PFSK-1 (cell line): ENCODE results near the gene DLEU7.

Source experiments
- FOXP2 ChIP-seq: optimal IDR thresholded peaks from 2 replicates; pipeline ENCODE3; 2011; ENCODE audit warnings: borderline replicate concordance, control low read depth, inconsistent platforms; ENCODE audit not compliant: insufficient read depth; ENCODE audit errors: extremely low read length, extremely low read depth
- POLR2AphosphoS5 ChIP-seq: IDR thresholded peaks from 2 replicates; pipeline ENCODE4 v1.6.1; 2012; ENCODE audit warnings: low read depth, mild to moderate bottlenecking, control low read depth, low read length, moderate library complexity
- SIN3A ChIP-seq: IDR thresholded peaks from 2 replicates; pipeline ENCODE4 v1.6.1; 2012; ENCODE audit warnings: mild to moderate bottlenecking, low read length, moderate library complexity, borderline replicate concordance; ENCODE audit not compliant: insufficient read depth
- TAF1 ChIP-seq: IDR thresholded peaks from 2 replicates; pipeline ENCODE4 v1.6.1; 2012; ENCODE audit warnings: low read length, control low read depth, borderline replicate concordance; ENCODE audit not compliant: insufficient read depth
- TF ChIP-seq, protein P1 (sequence below), 2 experiments: IDR thresholded peaks; 2 replicates each; pipeline versions ENCODE4 v1.6.1 to v1.8.0; 2011 to 2012; ENCODE audit warnings: low read depth in 2 of 2, low read length in 2 of 2, control low read depth in 1 of 2, inconsistent platforms in 1 of 2, mild to moderate bottlenecking in 1 of 2, moderate library complexity in 1 of 2; ENCODE audit not compliant: insufficient read depth in 1 of 2

DLEU7 gene

DNA sequence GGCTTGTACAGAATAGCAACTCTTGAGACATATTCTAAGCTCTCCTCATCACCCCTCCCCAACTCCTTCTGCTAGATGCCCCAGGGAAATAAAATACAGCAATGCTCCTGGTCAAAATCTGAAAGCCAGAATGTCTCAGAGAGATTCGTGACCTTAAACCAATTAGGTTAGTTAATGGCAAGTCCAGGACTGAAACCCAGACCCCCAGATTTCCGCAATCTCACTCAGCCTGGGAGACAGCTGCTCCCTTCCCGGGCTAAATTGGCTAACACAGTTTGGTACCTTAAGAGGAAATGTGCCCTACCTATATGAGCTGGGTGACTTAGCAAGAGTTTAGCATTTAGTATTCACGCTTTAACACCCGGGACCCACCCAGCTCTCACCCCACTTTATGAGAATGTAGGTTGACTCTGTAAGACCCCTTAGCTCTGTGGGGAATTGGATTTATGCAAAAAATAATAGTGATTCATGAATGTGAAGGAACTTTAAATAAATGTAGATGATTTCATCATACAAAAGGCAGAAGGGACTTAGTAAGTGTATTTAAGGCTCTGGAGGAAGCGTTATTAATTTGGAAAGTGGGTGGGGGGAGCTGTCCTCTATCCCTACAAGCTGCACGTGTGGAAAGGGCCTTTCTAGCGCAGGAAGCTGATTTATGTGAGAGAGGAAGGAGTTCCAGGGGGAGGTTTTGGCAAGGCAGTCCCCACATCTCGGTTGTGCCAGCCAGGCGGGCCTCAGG is 1.1 kb downstream of the DLEU7 start:
- no peak for TF ChIP-seq TAF1
- no peak for TF ChIP-seq FOXP2
- TF ChIP-seq, protein P1, sequence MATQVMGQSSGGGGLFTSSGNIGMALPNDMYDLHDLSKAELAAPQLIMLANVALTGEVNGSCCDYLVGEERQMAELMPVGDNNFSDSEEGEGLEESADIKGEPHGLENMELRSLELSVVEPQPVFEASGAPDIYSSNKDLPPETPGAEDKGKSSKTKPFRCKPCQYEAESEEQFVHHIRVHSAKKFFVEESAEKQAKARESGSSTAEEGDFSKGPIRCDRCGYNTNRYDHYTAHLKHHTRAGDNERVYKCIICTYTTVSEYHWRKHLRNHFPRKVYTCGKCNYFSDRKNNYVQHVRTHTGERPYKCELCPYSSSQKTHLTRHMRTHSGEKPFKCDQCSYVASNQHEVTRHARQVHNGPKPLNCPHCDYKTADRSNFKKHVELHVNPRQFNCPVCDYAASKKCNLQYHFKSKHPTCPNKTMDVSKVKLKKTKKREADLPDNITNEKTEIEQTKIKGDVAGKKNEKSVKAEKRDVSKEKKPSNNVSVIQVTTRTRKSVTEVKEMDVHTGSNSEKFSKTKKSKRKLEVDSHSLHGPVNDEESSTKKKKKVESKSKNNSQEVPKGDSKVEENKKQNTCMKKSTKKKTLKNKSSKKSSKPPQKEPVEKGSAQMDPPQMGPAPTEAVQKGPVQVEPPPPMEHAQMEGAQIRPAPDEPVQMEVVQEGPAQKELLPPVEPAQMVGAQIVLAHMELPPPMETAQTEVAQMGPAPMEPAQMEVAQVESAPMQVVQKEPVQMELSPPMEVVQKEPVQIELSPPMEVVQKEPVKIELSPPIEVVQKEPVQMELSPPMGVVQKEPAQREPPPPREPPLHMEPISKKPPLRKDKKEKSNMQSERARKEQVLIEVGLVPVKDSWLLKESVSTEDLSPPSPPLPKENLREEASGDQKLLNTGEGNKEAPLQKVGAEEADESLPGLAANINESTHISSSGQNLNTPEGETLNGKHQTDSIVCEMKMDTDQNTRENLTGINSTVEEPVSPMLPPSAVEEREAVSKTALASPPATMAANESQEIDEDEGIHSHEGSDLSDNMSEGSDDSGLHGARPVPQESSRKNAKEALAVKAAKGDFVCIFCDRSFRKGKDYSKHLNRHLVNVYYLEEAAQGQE (IDR thresholded peaks at IDR 0.05; ENCODE audit: insufficient read depth in 1 of 2, low read depth in 2 of 2, low read length in 2 of 2), result no peak
- TF ChIP-seq SIN3A, result no peak
- TF ChIP-seq POLR2AphosphoS5, result no peak

DNA sequence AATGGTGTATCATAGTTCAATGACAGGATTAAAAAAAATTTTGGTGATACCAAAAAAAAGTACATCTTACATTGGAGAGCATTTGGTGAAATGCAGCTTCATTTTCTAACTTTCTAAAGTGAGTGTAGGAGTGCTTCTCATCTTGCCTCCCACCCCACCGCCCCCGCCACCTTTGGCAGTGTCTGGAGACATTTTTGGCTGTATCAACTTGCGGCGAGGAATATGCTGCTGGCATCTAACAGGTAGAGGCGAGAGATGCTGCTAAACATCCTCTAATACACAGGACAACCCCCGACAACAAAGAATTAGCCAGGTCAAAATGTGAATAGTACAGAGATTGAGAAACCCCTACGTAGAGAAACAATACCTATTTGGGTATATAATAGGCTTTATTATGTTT is 1.7 kb downstream of the DLEU7 start:
- TF ChIP-seq FOXP2, result no peak
- no peak for TF ChIP-seq SIN3A
- no peak for TF ChIP-seq POLR2AphosphoS5
- TF ChIP-seq, protein P1 (IDR thresholded peaks at IDR 0.05; ENCODE audit: insufficient read depth in 1 of 2, low read depth in 2 of 2, low read length in 2 of 2), result no peak
- TF ChIP-seq TAF1, result no peak

DNA sequence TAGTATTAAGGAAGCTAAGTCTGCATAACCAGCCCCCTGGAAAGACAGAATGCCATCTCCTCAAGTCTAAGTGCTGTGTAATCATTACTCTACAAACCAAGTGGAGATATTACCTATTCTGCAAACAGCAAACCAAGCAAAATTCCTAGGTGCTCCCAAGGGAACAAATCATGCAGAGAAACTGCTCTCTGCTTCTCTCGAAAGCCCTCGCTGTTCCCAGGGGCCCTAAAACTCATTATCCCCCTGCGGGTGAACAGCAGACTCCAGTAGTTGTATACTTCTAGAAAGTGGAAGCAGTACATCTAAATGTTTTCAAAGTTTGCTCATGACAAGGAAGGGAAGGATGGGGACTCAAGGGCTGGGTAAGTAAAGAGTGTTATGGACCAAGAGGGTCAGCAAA is 3.2 kb downstream of the DLEU7 start:
- TF ChIP-seq FOXP2 (no peak), TAF1 (no peak), SIN3A (no peak), POLR2AphosphoS5 (no peak)
- TF ChIP-seq, protein P1 (IDR thresholded peaks at IDR 0.05; ENCODE audit: insufficient read depth in 1 of 2, low read depth in 2 of 2, low read length in 2 of 2), result no peak

DNA sequence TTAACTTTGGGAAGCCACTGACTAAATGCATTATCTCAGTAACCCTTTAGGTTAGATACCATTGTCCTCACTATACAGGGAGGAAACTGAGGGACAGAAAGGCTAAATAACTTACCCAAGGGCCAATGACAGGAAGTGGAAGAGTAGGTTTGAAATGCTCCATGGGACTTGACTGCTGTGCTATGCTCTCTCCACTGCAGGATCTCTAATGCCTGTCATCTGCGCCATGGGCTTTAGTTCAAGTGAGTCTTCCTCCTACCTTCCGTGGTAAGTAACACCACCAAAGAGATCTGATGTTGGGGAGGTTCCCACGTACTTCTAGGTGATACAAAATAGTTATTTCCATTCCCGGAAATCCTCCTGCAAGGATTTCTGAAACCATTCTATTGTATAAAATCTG is 3.7 kb downstream of the DLEU7 start:
- TF ChIP-seq POLR2AphosphoS5 (no peak), SIN3A (no peak), TAF1 (no peak), FOXP2 (no peak)
- TF ChIP-seq, protein P1 (IDR thresholded peaks at IDR 0.05; ENCODE audit: insufficient read depth in 1 of 2, low read depth in 2 of 2, low read length in 2 of 2), result no peak
